ENCODE data around the gene CLCN6.

The CLCN6 gene

GRCh38 chr1:11856698-11857097, 50.7 kb downstream of the CLCN6 start:
- H3K4me2 ChIP-seq (ENCODE audit: low read length), result no peak overlapping the region
- no peaks in the 10 kb centered on the region; the same call in 1 of the 2 replicates for H4K20me1 ChIP-seq (ENCODE audit: insufficient read depth, low read length)
- no peaks in the 10 kb centered on the region for H3K27me3 ChIP-seq (ENCODE audit: low read depth, low read length)
- H3K4me1 ChIP-seq (ENCODE audit: low read length), result peaks cover 8% of the 10 kb centered on the region; the same call in 1 of the 2 replicates
- no peak overlapping the region for H2AFZ ChIP-seq (ENCODE audit: low read depth, low read length)
- no peak for TF ChIP-seq CTCF (IDR thresholded peaks at IDR 0.05; ENCODE audit: low read depth, low read length)
- no peak overlapping the region for H3K9ac ChIP-seq (ENCODE audit: low read length)
- no peaks in the 10 kb centered on the region for H3K9me3 ChIP-seq (ENCODE audit: insufficient read depth, low read length)
- H3K36me3 ChIP-seq (replicated peaks; ENCODE audit: low read depth, low read length), result no peaks in the 10 kb centered on the region
- H3K79me2 ChIP-seq (ENCODE audit: low read length), result no peaks in the 10 kb centered on the region
- no peak overlapping the region for H3K27ac ChIP-seq (ENCODE audit: low read length)
- no peak overlapping the region for H3K4me3 ChIP-seq (ENCODE audit: low read length)

GRCh38 chr1:11857164-11857851, 51.3 kb downstream of the CLCN6 start:
- no peaks in the 10 kb centered on the region for H3K79me2 ChIP-seq (ENCODE audit: low read length)
- peaks cover 8% of the 10 kb centered on the region; the same call in 1 of the 2 replicates for H3K4me1 ChIP-seq (ENCODE audit: low read length)
- H2AFZ ChIP-seq (ENCODE audit: low read depth, low read length), result no peak overlapping the region
- H4K20me1 ChIP-seq (ENCODE audit: insufficient read depth, low read length), result no peaks in the 10 kb centered on the region; the same call in 1 of the 2 replicates
- no peak overlapping the region for H3K4me3 ChIP-seq (ENCODE audit: low read length)
- H3K36me3 ChIP-seq (replicated peaks; ENCODE audit: low read depth, low read length), result no peaks in the 10 kb centered on the region
- no peak overlapping the region for H3K9ac ChIP-seq (ENCODE audit: low read length)
- H3K27ac ChIP-seq (ENCODE audit: low read length), result no peak overlapping the region
- no peak for TF ChIP-seq CTCF (IDR thresholded peaks at IDR 0.05; ENCODE audit: low read depth, low read length)
- TF ChIP-seq EZH2phosphoT487 (IDR thresholded peaks at IDR 0.05; ENCODE audit: low read depth), result no peak
- no peak overlapping the region for H3K4me2 ChIP-seq (ENCODE audit: low read length)
- H3K27me3 ChIP-seq (ENCODE audit: low read depth, low read length), result no peaks in the 10 kb centered on the region
- no peaks in the 10 kb centered on the region for H3K9me3 ChIP-seq (ENCODE audit: insufficient read depth, low read length)

- TF ChIP-seq EZH2phosphoT487 (IDR thresholded peaks at IDR 0.05; ENCODE audit: low read depth) (no peak), CTCF (IDR thresholded peaks at IDR 0.05; ENCODE audit: low read depth, low read length) (no peak)
- H3K27me3 ChIP-seq (ENCODE audit: low read depth, low read length), result no peaks in the 10 kb centered on the region
- H2AFZ ChIP-seq (ENCODE audit: low read depth, low read length), result no peak overlapping the region
- H3K79me2 ChIP-seq (ENCODE audit: low read length), result no peaks in the 10 kb centered on the region
- H3K9me3 ChIP-seq (ENCODE audit: insufficient read depth, low read length), result no peaks in the 10 kb centered on the region
- H3K36me3 ChIP-seq (replicated peaks; ENCODE audit: low read depth, low read length), result no peaks in the 10 kb centered on the region
- no peak overlapping the region for H3K27ac ChIP-seq (ENCODE audit: low read length)
- peaks cover 8% of the 10 kb centered on the region; the same call in 1 of the 2 replicates for H3K4me1 ChIP-seq (ENCODE audit: low read length)
- H4K20me1 ChIP-seq (ENCODE audit: insufficient read depth, low read length), result no peaks in the 10 kb centered on the region; the same call in 1 of the 2 replicates
- H3K4me3 ChIP-seq (ENCODE audit: low read length), result no peak overlapping the region
- H3K4me2 ChIP-seq (ENCODE audit: low read length), result no peak overlapping the region
- H3K9ac ChIP-seq (ENCODE audit: low read length), result no peak overlapping the region
Observed at GRCh38 chr1:11858158-11858557, 52.2 kb downstream of the CLCN6 start.

- TF ChIP-seq CTCF (IDR thresholded peaks at IDR 0.05; ENCODE audit: low read depth, low read length) (no peak), EZH2phosphoT487 (IDR thresholded peaks at IDR 0.05; ENCODE audit: low read depth) (no peak)
- H3K9ac ChIP-seq (ENCODE audit: low read length), result no peak within 1 kb of the TSS
- no peak within 1 kb of the TSS for H3K4me2 ChIP-seq (ENCODE audit: low read length)
- H3K4me1 ChIP-seq (ENCODE audit: low read length), result peaks cover 8% of the 10 kb centered on the region; the same call in 1 of the 2 replicates
- H4K20me1 ChIP-seq (ENCODE audit: insufficient read depth, low read length), result no peaks in the 10 kb centered on the region; the same call in 1 of the 2 replicates
- H2AFZ ChIP-seq (ENCODE audit: low read depth, low read length), result no peak within 1 kb of the TSS
- H3K9me3 ChIP-seq (ENCODE audit: insufficient read depth, low read length), result no peaks in the 10 kb centered on the region
- no peak within 1 kb of the TSS for H3K4me3 ChIP-seq (ENCODE audit: low read length)
- H3K79me2 ChIP-seq (ENCODE audit: low read length), result no peaks in the 10 kb centered on the region
- H3K27me3 ChIP-seq (ENCODE audit: low read depth, low read length), result no peaks in the 10 kb centered on the region
- H3K27ac ChIP-seq (ENCODE audit: low read length), result no peak within 1 kb of the TSS
- no peaks in the 10 kb centered on the region for H3K36me3 ChIP-seq (replicated peaks; ENCODE audit: low read depth, low read length)
Observed at GRCh38 chr1:11858613-11858967, 52.6 kb downstream of the CLCN6 start, which contains the start of gene NPPB. Gene NPPB (minus strand): TSS chr1:11858945. CDS start chr1:11858833, 112 bp downstream.
